HG03342 (cell line): ENCODE results near the gene ST6GALNAC3.

Experiments used
- ATAC-seq: cut with Tn5 transposase; IDR thresholded peaks from one replicate; pipeline ENCODE4 v1.9.1; 2021; ENCODE audit warnings: mild to moderate bottlenecking, moderate library complexity; ENCODE audit not compliant: unreplicated experiment

The ST6GALNAC3 gene

DNA sequence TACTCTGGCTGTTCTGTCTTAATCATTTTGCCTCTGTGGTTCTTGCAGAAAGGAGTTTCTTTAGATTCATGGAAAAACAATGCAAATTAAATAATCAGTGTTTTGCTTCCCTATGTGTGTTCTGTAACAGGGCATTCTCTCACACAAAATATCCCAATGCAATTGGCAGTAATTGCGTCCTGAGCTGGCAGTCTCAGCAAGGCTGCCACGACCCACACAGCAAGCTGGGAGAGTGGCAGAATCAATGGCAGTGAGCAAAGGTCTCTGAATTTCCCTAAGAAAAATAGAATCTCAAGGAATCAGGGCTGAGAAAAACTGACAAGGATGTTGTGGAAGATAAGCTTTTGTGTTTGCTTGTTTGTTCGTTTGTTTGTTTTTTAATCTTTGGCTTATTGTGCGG is 594.6 kb downstream of the ST6GALNAC3 start:
- ATAC-seq: no peak

DNA sequence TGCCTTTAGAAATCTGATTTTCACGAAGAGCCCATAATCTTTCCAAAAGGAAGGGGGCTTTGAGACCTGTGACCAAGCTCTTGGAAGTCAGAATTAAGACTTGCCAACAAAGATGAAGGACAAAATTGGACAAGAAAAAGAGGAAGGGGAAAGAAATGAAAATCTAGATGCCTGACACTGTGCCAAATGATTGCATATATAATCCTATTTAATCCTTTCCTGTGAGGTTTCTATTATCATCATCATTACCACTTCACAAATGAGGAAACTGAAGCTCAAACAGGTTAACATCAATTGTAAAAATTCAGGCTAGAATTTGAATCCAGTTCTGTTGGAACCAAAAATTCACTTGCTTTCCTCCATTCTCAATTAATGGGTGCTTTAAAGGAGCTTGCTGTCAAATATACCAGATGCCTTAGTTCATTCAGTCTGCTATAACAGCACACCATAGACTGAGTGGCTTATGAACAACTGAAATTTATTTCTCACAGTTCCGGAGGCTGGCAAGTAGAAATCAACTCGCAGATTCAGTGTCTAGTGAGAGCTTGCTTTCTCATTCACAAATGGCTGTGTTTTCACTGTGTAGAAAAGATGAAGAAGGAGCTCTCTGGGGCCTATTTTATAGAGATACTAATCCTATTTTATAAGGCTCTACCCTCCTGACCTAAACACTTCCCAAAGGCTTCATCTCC is 595.2 kb downstream of the ST6GALNAC3 start:
- ATAC-seq: no peak

DNA sequence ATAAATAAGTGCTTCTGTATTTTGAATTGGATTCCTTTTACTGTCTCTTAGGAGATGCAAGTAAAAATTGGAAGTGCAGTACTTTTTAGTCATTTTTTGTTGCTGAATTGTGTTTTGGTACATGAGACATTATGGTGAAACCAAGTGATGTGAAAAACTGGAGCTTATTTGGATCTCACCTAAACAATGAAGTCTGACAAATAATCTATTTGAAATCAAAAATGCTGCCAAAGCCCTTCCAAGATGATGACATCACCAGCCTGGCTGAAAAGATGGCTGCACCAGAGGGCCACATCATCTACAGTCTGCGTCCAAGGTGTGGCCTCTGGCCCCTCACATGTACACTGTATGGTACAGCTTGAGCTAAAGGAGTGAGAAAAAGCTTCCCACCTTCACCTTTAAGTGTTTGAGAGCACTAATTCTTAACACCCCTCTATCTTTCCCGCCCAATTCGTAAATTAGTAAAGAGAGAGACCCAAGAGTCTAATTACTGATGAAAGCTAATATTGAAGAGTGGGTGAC is 600.2 kb downstream of the ST6GALNAC3 start:
- ATAC-seq: no peak

DNA sequence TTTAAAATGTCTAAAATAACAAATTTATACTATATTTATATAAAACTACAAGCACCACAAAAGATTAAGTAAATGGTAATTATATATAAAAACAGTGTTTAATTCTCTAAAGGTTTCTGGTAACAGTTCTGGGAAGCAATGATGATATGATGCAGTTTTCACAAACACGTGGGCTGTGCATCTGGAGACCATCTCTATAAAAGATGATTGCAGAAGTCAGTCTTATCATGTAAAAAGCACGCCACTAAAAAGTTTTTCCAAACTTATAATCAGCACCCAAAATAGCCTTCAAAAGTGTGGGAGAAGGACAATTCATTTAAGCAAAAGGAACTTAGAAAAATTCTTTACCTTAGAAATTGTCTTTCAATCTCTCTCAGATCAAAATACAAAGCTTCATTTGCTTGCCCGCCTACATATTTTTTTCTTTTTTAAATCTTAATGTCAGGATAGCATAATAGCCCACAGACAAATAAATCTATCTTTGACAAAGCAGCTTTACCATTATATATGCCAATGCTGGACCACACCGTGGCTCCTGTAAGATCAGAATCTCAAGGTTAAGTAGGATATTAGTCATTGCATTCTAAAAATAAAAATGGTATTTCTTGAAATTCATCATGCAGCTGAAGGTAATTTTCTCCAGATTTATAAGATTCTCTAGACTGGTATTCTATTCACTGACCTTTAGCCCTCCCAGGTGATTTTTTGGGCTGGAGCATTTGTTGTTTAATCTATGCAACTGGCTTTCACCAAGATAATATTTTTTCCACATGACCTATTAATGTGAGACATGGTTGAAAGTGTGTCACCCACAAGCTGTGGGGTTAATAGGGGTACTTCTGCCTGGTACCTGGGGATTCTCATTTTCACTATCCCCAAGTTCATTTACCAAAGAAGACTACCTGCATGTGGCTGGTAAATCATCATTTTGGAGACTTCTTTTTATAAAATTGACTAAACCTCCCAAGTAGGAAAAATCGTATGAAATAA is 603.2 kb downstream of the ST6GALNAC3 start:
- ATAC-seq: no peak

DNA sequence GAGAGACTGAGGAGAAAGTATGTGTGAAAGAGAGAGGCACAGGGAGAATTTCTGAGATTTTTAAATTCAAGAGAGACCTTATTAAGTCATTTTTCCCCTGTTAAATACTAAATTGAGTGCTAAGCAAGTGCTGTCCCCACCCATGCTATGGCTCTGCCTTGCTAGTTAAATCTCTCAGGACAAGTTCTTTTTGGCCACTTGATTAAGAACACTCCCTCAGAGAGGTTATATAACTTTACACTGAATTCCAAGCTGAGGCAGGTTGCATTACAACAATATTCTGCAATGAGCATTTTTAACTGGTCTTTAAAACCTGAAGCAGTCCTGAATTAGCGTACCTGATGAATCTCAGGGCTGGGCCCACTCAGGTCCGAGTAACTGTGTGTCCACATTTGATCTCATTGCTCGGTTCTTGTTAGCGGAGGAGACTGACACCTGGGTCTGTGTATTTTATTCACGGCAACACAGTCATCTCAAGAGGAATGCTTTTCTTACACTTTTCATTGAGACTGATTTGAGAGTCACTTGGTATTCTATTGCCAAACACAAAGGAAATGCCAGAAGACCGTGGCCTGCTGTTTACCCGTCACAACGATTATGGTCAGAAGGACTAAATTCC is 605.1 kb downstream of the ST6GALNAC3 start:
- ATAC-seq: no peak

DNA sequence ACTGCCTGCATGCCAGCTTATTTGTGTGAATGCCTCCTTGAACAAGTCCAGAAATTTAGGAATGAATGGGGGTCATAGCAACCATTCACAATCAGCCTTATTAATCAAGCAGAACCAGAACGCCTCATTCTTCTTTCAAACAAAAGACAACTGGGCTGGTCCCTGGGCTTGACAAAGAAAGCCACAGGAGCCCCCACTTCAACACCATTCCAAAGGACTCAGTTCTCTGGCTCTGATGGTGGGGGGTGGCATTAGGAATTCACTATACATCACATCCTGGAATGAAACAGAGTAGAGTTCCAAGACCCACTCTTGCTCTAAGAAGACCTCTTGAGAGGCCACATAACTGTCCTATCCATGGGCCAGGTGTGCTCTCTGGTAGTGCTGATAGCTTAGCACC is 606.1 kb downstream of the ST6GALNAC3 start:
- no peak for ATAC-seq

DNA sequence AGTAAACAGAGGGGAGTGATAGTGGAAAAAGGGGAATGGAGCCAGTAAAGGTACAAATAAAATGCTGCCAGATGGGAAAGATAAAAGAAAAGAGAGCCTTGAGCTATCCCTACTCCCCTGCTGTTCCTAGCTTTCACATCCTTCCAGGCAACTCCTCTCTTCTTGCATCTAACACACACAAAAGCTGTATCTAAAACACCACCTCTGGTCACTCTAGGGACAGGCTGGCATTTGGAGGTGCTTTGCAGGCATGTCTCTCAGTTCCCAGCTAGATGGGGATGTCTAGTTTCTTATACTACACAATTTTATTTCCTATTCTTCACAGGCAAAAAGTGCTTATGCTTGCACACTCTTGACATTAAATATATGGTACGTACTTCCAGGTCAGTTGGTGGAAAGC is 607.6 kb downstream of the ST6GALNAC3 start:
- ATAC-seq: no peak
